CD14-positive monocyte (primary cell): ENCODE results near the gene CDK3. TPM values are rescaled to one million over a fixed set of nuclear protein-coding genes. Genes with fewer than 3 reads are reported as not detected.

Source experiments
- DNase-seq, 3 donors: peaks; one replicate each; pipeline ENCODE4 v3.0.0-alpha.2; 2011 to 2022
- H2AFZ ChIP-seq: 2 replicates; pipeline ENCODE4 v1.6.0; 2012; ENCODE audit warnings: mild to moderate bottlenecking, low read depth, low read length, inconsistent platforms; ENCODE audit not compliant: insufficient read depth, poor library complexity, severe bottlenecking
- H3K27ac ChIP-seq, 2 donors: 1 replicate in 1 of 2; 2 replicates in 1 of 2; pipeline ENCODE4 v1.5.1; 2012 to 2013; ENCODE audit warnings: low read length in 2 of 2, control low read depth in 1 of 2, inconsistent platforms in 1 of 2, low read depth in 1 of 2, mild to moderate bottlenecking in 1 of 2
- H3K27me3 ChIP-seq, 2 donors: one replicate each; pipeline versions ENCODE4 v1.6.0 to v1.6.1; 2011 to 2013; ENCODE audit warnings: low read length in 2 of 2; ENCODE audit not compliant: control insufficient read depth in 2 of 2, insufficient read depth in 2 of 2
- H3K36me3 ChIP-seq, 2 donors: replicated peaks in 1 of 2; 1 replicate in 1 of 2; 2 replicates in 1 of 2; pipeline versions ENCODE4 v1.5.1 to v1.6.1; 2012 to 2013; ENCODE audit warnings: low read length in 2 of 2, control low read depth in 1 of 2, inconsistent platforms in 1 of 2, mild to moderate bottlenecking in 1 of 2; ENCODE audit not compliant: insufficient read depth in 2 of 2, control insufficient read depth in 1 of 2
- H3K4me1 ChIP-seq, 2 donors: 1 replicate in 1 of 2; 2 replicates in 1 of 2; pipeline versions ENCODE4 v1.5.1 to v1.6.1; 2012 to 2013; ENCODE audit warnings: low read length in 2 of 2, control low read depth in 1 of 2, inconsistent platforms in 1 of 2, mild to moderate bottlenecking in 1 of 2, moderate library complexity in 1 of 2; ENCODE audit not compliant: insufficient read depth in 2 of 2, control insufficient read depth in 1 of 2
- H3K4me2 ChIP-seq: replicated peaks from 2 replicates; pipeline ENCODE3; 2012; ENCODE audit warnings: low read length, moderate library complexity, mild to moderate bottlenecking; ENCODE audit not compliant: poor library complexity, severe bottlenecking; ENCODE audit errors: extremely low read depth
- H3K4me3 ChIP-seq, 3 experiments: fragments of 200-600 bp in 1 of 3; sonication (generic) in 1 of 3; replicated peaks in 1 of 3; 1 replicate in 2 of 3; 2 replicates in 1 of 3; pipeline ENCODE4 v1.5.1; 2011 to 2013; ENCODE audit warnings: low read length in 3 of 3, mild to moderate bottlenecking in 3 of 3, control low read depth in 2 of 3, low read depth in 2 of 3, inconsistent platforms in 1 of 3, moderate library complexity in 1 of 3
- H3K79me2 ChIP-seq: 2 replicates; pipeline ENCODE4 v1.6.0; 2012; ENCODE audit warnings: mild to moderate bottlenecking, control low read depth, inconsistent platforms, low read length, moderate library complexity; ENCODE audit not compliant: insufficient read depth
- H3K9ac ChIP-seq: 2 replicates; pipeline ENCODE4 v1.6.0; 2017; ENCODE audit warnings: low read length, mild to moderate bottlenecking; ENCODE audit not compliant: insufficient read depth, poor library complexity, severe bottlenecking
- H3K9me3 ChIP-seq, 2 donors: replicated peaks in 1 of 2; 1 replicate in 1 of 2; 2 replicates in 1 of 2; pipeline versions ENCODE4 v1.5.1 to v1.6.1; 2012 to 2013; ENCODE audit warnings: low read length in 2 of 2, control low read depth in 1 of 2; ENCODE audit not compliant: control insufficient read depth in 1 of 2, insufficient read depth in 1 of 2
- H4K20me1 ChIP-seq: 2 replicates; pipeline ENCODE4 v1.6.0; 2012; ENCODE audit warnings: mild to moderate bottlenecking, low read length, control low read depth, moderate library complexity; ENCODE audit not compliant: insufficient read depth
- H3K27ac Mint-ChIP-seq, 7 donors: one replicate each; pipeline ENCODE4 v1.8.0; 2020; ENCODE audit warnings: mild to moderate bottlenecking in 7 of 7, mixed read lengths in 7 of 7, moderate library complexity in 6 of 7, inconsistent platforms in 2 of 7
- H3K27me3 Mint-ChIP-seq, 3 donors: one replicate each; pipeline ENCODE4 v1.8.0; 2021 to 2022; ENCODE audit warnings: low read depth in 3 of 3, mild to moderate bottlenecking in 3 of 3, mixed read lengths in 3 of 3, moderate library complexity in 3 of 3, inconsistent platforms in 1 of 3
- H3K36me3 Mint-ChIP-seq, 2 donors: one replicate each; pipeline ENCODE4 v1.8.0; 2020; ENCODE audit warnings: mixed read lengths in 2 of 2, inconsistent platforms in 1 of 2, mild to moderate bottlenecking in 1 of 2
- H3K4me1 Mint-ChIP-seq: one replicate; pipeline ENCODE4 v1.8.0; 2020; ENCODE audit warnings: mild to moderate bottlenecking, mixed read lengths
- H3K4me3 Mint-ChIP-seq, 2 donors: one replicate each; pipeline ENCODE4 v1.8.0; 2020; ENCODE audit warnings: mild to moderate bottlenecking in 2 of 2, mixed read lengths in 2 of 2, moderate library complexity in 1 of 2
- H3K9me3 Mint-ChIP-seq, 7 donors: one replicate each; pipeline ENCODE4 v1.8.0; 2020 to 2022; ENCODE audit warnings: mixed read lengths in 7 of 7, mild to moderate bottlenecking in 6 of 7, moderate library complexity in 6 of 7, inconsistent platforms in 2 of 7
- CTCF ChIP-seq: fragments of 200-600 bp; IDR thresholded peaks from one replicate; pipeline ENCODE4 v1.8.0; 2022; ENCODE audit warnings: antibody characterized with exemption, mild to moderate bottlenecking
- WGBS: methylation state at CpG from one replicate; pipeline ENCODE4 v1.1.5; 2013; ENCODE audit warnings: missing lambda C conversion rate; ENCODE audit not compliant: insufficient coverage; 5-methylcytosine and 5-hydroxymethylcytosine counted together
- intact Hi-C, 2 donors: fragments of 100-400 bp; cut with micrococcal nuclease; formaldehyde crosslinking; loops; one replicate each; pipeline versions ENCODE4 v1.15.0 to v1.15.1; 2023
- polyA plus RNA-seq, 3 donors: library from polyadenylated mRNA; depleted of rRNA in 1 of 3; unstranded in 2 of 3; stranded (reverse) in 1 of 3; fragments of 300-500 nt in 2 of 3; fragments of >200 nt in 1 of 3; fragmentation: Illumina TruSeq in 2 of 3; gene quantifications; 1 replicate in 2 of 3; 2 replicates in 1 of 3; pipeline ENCODE4 v1.2.3, GENCODE V29; 2012 to 2021

Gene CDK3
- polyA plus RNA-seq, 3 donors = 25.5 TPM; not detected in 2

GRCh38 chr17:76009969-76010661 lies 9.5 kb downstream of the CDK3 start:
- TF ChIP-seq CTCF = no peak
- no peak overlapping the region for H3K4me3 Mint-ChIP-seq
- H3K4me2 ChIP-seq = no peak overlapping the region

GRCh38 chr17:76011951-76012350 lies 11.3 kb downstream of the CDK3 start:
- Mint-ChIP-seq H3K27me3 (peaks cover 2 to 5% (median 3%) of the 10 kb centered on the region in 3 donors), H3K27ac (no peak overlapping the region), H3K9me3 (peaks cover 0 to 3% (median 0%) of the 10 kb centered on the region in 7 donors), H3K36me3 (no peaks in the 10 kb centered on the region), H3K4me1 (peaks cover 1% of the 10 kb centered on the region), H3K4me3 (no peak overlapping the region)
- TF ChIP-seq CTCF = no peak
- Histone ChIP-seq H3K36me3 (no peaks in the 10 kb centered on the region), H3K4me3 (no peak overlapping the region), H3K4me2 (no peak overlapping the region), H3K79me2 (no peaks in the 10 kb centered on the region), H3K27me3 (no peaks in the 10 kb centered on the region), H3K4me1 (no peaks in the 10 kb centered on the region), H4K20me1 (no peaks in the 10 kb centered on the region), H2AFZ (no peak overlapping the region), H3K27ac (no peak overlapping the region), H3K9me3 (no peaks in the 10 kb centered on the region), H3K9ac (no peak overlapping the region)
- 94% methylated on average over 5 of the region's 5 CpGs for WGBS
- no peak for DNase-seq
- intact Hi-C loops = loop anchor here in 1 of 2 donors (5.0 kb wide), 1 partner anchor 285 kb away; no protein-coding TSS in a partner anchor

More at GRCh38 chr17:76009969-76010661, 9.5 kb downstream of the CDK3 start:
- H3K36me3 ChIP-seq = peaks cover 0 to 4% of the 10 kb centered on the region in 2 donors
- no peaks in the 10 kb centered on the region for H3K27me3 ChIP-seq
- H3K4me3 ChIP-seq = no peak overlapping the region
- H3K9ac ChIP-seq = no peak overlapping the region
- no peak overlapping the region for H2AFZ ChIP-seq
- Mint-ChIP-seq H3K27ac (no peak overlapping the region), H3K9me3 (peaks cover 0 to 1% (median 0%) of the 10 kb centered on the region in 7 donors), H3K27me3 (peaks cover 2 to 5% (median 3%) of the 10 kb centered on the region in 3 donors), H3K4me1 (peaks cover 1% of the 10 kb centered on the region), H3K36me3 (peaks cover 6 to 17% of the 10 kb centered on the region in 2 donors)
- no peak for DNase-seq
- H3K4me1 ChIP-seq = no peaks in the 10 kb centered on the region
- H3K27ac ChIP-seq = no peak overlapping the region
- H4K20me1 ChIP-seq = no peaks in the 10 kb centered on the region
- intact Hi-C loops = loop anchor here in 1 of 2 donors (5.0 kb wide), 1 partner anchor 287 kb away; no protein-coding TSS in a partner anchor
- 72% methylated on average over 19 of the region's 21 CpGs for WGBS
- no peaks in the 10 kb centered on the region for H3K9me3 ChIP-seq
- no peaks in the 10 kb centered on the region for H3K79me2 ChIP-seq
